Neutrophil (primary cell): ENCODE data around the gene LPP.

ENCODE experiments used
- H3K27ac ChIP-seq: fragments of 200-600 bp; sonication (generic); 2 replicates; pipeline ENCODE4 v1.5.1; 2016; ENCODE audit warnings: mild to moderate bottlenecking, moderate library complexity
- H3K27me3 ChIP-seq: fragments of 200-600 bp; sonication (generic); 2 replicates; pipeline ENCODE4 v1.6.0; 2016; ENCODE audit warnings: mild to moderate bottlenecking
- H3K36me3 ChIP-seq: fragments of 200-600 bp; sonication (generic); 2 replicates; pipeline ENCODE4 v1.5.1; 2017
- H3K4me1 ChIP-seq, 2 experiments: fragments of 200-600 bp in 1 of 2; sonication (generic) in 1 of 2; 1 replicate in 1 of 2; 2 replicates in 1 of 2; pipeline versions ENCODE4 v1.5.1 to v1.6.1; 2013 to 2016; ENCODE audit warnings: low read depth in 1 of 2, low read length in 1 of 2, mild to moderate bottlenecking in 1 of 2, moderate library complexity in 1 of 2; ENCODE audit not compliant: control insufficient read depth in 1 of 2, insufficient read depth in 1 of 2
- H3K4me3 ChIP-seq, 2 experiments: fragments of 200-600 bp in 1 of 2; sonication (generic) in 1 of 2; 1 replicate in 1 of 2; 2 replicates in 1 of 2; pipeline ENCODE4 v1.5.1; 2013 to 2016; ENCODE audit warnings: low read depth in 1 of 2, low read length in 1 of 2, mild to moderate bottlenecking in 1 of 2, moderate library complexity in 1 of 2
- H3K9me3 ChIP-seq: fragments of 200-600 bp; sonication (generic); 2 replicates; pipeline ENCODE4 v1.5.1; 2016
- TF ChIP-seq, protein P1 (sequence below): fragments of 200-600 bp; sonication (generic); IDR thresholded peaks from 2 replicates; pipeline ENCODE4 v1.5.1; 2016; ENCODE audit warnings: antibody characterized with exemption

The LPP gene

DNA sequence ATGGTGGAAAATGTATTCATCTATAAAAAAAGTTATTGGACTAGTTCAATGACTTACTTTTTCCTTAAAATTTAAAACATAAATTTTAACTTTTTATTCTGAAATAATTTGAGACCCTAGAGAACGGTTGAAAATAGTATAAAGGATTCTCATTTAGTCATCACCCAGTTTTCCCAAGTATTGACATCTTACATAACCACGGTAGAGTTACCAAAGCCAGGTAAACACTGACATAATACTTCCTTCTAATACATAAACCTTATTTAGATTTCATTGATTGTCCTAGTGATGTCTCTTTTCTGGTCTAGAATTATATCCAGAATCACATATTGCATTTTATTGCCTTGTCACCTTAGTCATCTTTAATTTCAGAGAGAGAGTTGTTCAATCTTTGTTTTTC lies 319.1 kb downstream of the LPP start:
- TF ChIP-seq, protein P1, sequence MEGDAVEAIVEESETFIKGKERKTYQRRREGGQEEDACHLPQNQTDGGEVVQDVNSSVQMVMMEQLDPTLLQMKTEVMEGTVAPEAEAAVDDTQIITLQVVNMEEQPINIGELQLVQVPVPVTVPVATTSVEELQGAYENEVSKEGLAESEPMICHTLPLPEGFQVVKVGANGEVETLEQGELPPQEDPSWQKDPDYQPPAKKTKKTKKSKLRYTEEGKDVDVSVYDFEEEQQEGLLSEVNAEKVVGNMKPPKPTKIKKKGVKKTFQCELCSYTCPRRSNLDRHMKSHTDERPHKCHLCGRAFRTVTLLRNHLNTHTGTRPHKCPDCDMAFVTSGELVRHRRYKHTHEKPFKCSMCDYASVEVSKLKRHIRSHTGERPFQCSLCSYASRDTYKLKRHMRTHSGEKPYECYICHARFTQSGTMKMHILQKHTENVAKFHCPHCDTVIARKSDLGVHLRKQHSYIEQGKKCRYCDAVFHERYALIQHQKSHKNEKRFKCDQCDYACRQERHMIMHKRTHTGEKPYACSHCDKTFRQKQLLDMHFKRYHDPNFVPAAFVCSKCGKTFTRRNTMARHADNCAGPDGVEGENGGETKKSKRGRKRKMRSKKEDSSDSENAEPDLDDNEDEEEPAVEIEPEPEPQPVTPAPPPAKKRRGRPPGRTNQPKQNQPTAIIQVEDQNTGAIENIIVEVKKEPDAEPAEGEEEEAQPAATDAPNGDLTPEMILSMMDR, result no peak
- H3K27ac ChIP-seq, result no peak overlapping the region
- H3K36me3 ChIP-seq, result no peaks in the 10 kb centered on the region
- H3K27me3 ChIP-seq, result no peaks in the 10 kb centered on the region
- no peak overlapping the region for H3K4me3 ChIP-seq
- H3K4me1 ChIP-seq, result peaks cover 0 to 3% of the 10 kb centered on the region in 2 experiments
- H3K9me3 ChIP-seq, result no peaks in the 10 kb centered on the region

DNA sequence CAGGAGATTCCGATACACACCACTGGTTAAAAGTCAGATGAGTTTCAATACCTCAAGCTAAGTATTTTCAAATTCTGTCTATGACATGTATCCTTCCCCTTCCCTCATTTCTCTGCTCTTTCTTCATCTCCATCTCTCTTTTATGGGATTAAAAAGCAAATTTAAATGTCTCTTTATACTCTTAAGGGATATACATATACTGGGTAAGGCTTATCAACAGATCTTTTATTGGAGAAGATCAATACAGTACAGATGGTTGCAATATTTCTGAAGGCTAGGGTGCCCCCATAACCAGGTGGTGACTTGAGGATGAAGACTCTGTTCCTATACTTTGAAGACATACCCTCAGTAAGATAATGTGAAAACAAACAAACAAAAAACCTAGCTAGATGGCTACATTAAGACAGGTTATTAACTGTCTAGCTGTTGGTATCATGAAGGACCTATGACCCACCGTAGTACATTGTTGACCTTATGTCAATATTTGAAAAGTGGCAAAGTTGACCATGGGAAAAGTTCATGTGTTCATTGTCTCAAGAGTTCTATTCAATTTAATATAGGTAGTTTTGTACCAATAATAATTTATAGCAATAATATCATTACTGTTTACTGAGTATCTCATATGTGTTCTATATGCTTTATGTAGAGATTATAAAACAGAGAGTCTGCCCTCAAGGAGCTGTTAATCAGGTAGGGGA lies 319.8 kb downstream of the LPP start:
- Histone ChIP-seq H3K9me3 (no peaks in the 10 kb centered on the region), H3K4me3 (no peak overlapping the region), H3K36me3 (no peaks in the 10 kb centered on the region), H3K27me3 (no peaks in the 10 kb centered on the region), H3K4me1 (peaks cover 0 to 2% of the 10 kb centered on the region in 2 experiments), H3K27ac (no peak overlapping the region)
- TF ChIP-seq, protein P1, result no peak

GRCh38 chr3:188476935-188477334 lies 323.0 kb downstream of the LPP start:
- Histone ChIP-seq H3K27me3 (no peaks in the 10 kb centered on the region), H3K27ac (no peak overlapping the region), H3K36me3 (no peaks in the 10 kb centered on the region), H3K4me1 (no peaks in the 10 kb centered on the region), H3K9me3 (no peaks in the 10 kb centered on the region), H3K4me3 (no peak overlapping the region)
- TF ChIP-seq, protein P1, result no peak

GRCh38 chr3:188480011-188480410 lies 326.1 kb downstream of the LPP start:
- Histone ChIP-seq H3K27ac (no peak overlapping the region), H3K9me3 (no peaks in the 10 kb centered on the region), H3K4me3 (no peak overlapping the region), H3K27me3 (no peaks in the 10 kb centered on the region), H3K36me3 (peaks cover 4% of the 10 kb centered on the region), H3K4me1 (no peaks in the 10 kb centered on the region)
- TF ChIP-seq, protein P1, result no peak

DNA sequence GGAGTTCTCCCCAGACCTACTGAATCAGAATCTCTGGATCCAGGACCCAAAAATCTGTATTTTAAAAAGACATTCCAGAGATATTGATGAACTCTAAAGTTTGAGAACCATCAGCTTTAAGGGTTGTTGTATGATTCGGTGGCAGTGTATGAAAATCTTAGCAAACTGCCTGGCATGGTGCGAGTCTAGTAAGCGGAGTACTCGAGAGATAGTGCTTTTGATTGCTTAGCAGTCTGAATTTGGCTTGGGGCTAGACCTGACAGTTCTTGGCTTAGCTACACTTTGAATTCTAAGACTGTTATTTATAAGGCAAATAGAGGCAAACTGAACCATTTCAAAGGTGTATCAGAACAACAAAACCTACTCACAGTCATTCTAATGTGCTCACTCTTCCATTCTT lies 329.0 kb downstream of the LPP start:
- TF ChIP-seq, protein P1, result no peak

More for the DNA sequence above, 329.0 kb downstream of the LPP start:
- Histone ChIP-seq H3K36me3 (peaks cover 8% of the 10 kb centered on the region), H3K4me3 (no peak overlapping the region), H3K9me3 (no peaks in the 10 kb centered on the region), H3K27ac (no peak overlapping the region), H3K27me3 (no peaks in the 10 kb centered on the region), H3K4me1 (no peaks in the 10 kb centered on the region)
